Fibroblast of lung (primary cell): ENCODE data around the gene RHD.
"Not testable (repeated sequence)": the region's sequence is repeated elsewhere in the genome, so short reads cannot be mapped to it uniquely, and the experiment has no call there.

ENCODE experiments used
- CTCF ChIP-seq, 2 donors: IDR thresholded peaks in 1 of 2; conservative IDR thresholded peaks in 1 of 2; 1 replicate in 1 of 2; 2 replicates in 1 of 2; pipeline ENCODE4 v1.5.1; 2011 to 2012; ENCODE audit warnings: low read length in 2 of 2, control low read depth in 1 of 2, inconsistent platforms in 1 of 2, low read depth in 1 of 2, mild to moderate bottlenecking in 1 of 2
- EZH2 ChIP-seq: IDR thresholded peaks from 2 replicates; pipeline ENCODE4 v1.5.1; 2012; ENCODE audit warnings: low read length, control low read depth, mild to moderate bottlenecking; ENCODE audit errors: missing control alignments

DNA sequence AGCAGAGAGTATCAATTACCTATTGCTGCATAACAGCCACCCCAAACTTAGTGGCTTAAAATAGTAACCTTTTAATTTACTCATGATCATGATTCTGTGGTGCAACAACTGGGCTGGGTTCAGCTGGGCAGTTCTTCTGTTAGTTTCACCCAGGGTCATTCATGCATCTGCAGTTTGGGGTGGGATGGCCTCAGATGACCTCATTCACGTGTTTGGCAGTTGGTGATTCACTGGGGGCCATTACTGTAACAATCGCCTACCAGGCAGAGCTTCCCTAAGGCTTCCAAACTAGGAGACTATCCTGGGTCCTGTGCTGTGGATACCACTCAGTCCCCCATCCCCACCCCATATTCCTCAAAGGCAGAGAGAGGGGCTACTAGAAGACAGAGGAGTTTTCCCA is 6.0 kb downstream of the RHD start:
- TF ChIP-seq CTCF (conservative IDR thresholded peaks at IDR 0.05 in 1 of 2, IDR thresholded peaks at IDR 0.05 in 1 of 2; ENCODE audit: low read depth in 1 of 2, low read length in 2 of 2); EZH2: not testable (repeated sequence)
